Spinal cord (tissue), 10 donors: ENCODE results near the gene VASH1. TPM values are rescaled to one million over a fixed set of nuclear protein-coding genes. Genes with fewer than 3 reads are reported as not detected.

Experiments
- DNase-seq, 6 donors: peaks; one replicate each; pipeline versions ENCODE4 v3.0.0 to v3.0.0-alpha.2; 2013 to 2015; ENCODE audit warnings: low spot score in 6 of 6, low read depth in 4 of 6
- H3K27ac ChIP-seq: one replicate; pipeline ENCODE4 v1.5.1; 2013; ENCODE audit warnings: low read depth, low read length, control low read depth
- H3K27me3 ChIP-seq: one replicate; pipeline ENCODE4 v1.6.1; 2013; ENCODE audit warnings: low read length; ENCODE audit not compliant: control insufficient read depth, insufficient read depth
- H3K36me3 ChIP-seq: one replicate; pipeline ENCODE4 v1.6.1; 2013; ENCODE audit warnings: low read length; ENCODE audit not compliant: control insufficient read depth, insufficient read depth
- H3K4me1 ChIP-seq: one replicate; pipeline ENCODE4 v1.6.1; 2013; ENCODE audit warnings: low read length; ENCODE audit not compliant: control insufficient read depth, insufficient read depth
- H3K4me3 ChIP-seq: one replicate; pipeline ENCODE4 v1.5.1; 2013; ENCODE audit warnings: low read depth, low read length, control low read depth
- H3K9me3 ChIP-seq: one replicate; pipeline ENCODE4 v1.6.1; 2013; ENCODE audit warnings: low read length; ENCODE audit not compliant: control insufficient read depth, insufficient read depth
- WGBS: methylation state at CpG from one replicate; pipeline ENCODE4 v1.1.5; 2013; ENCODE audit warnings: missing lambda C conversion rate; ENCODE audit not compliant: insufficient coverage; 5-methylcytosine and 5-hydroxymethylcytosine counted together
- polyA plus RNA-seq, 2 donors: library from polyadenylated mRNA; unstranded; fragments of 120-200 nt; gene quantifications; one replicate each; pipeline ENCODE4 v1.2.1, GENCODE V29; 2013; ENCODE audit not compliant: insufficient read length in 2 of 2
- total RNA-seq, 2 donors: library from RNA; depleted of rRNA in 1 of 2; stranded (reverse); fragments of 120-200 nt in 1 of 2; fragments of >200 nt in 1 of 2; gene quantifications; one replicate each; pipeline versions ENCODE4 v1.2.3 to v1.2.4, GENCODE V29; 2013 to 2014
- donor health status: healthy.

The VASH1 gene
- total and polyA plus RNA-seq, 4 donors: 26.3 to 91.0 (median 58.2) TPM

- DNase-seq: no peak
- Histone ChIP-seq H3K27ac (no peak overlapping the region), H3K9me3 (no peaks in the 10 kb centered on the region), H3K36me3 (no peaks in the 10 kb centered on the region), H3K4me3 (no peak overlapping the region), H3K27me3 (no peaks in the 10 kb centered on the region), H3K4me1 (no peaks in the 10 kb centered on the region)
- WGBS: no CpG with 5 or more reads among the region's 2 CpGs
Measured at GRCh38 chr14:76820700-76821099, 59.4 kb downstream of the VASH1 start.

- Histone ChIP-seq H3K9me3 (no peaks in the 10 kb centered on the region), H3K36me3 (no peaks in the 10 kb centered on the region), H3K4me1 (peaks cover 34% of the 10 kb centered on the region), H3K27me3 (no peaks in the 10 kb centered on the region), H3K4me3 (no peak within 1 kb of the TSS), H3K27ac (no peak within 1 kb of the TSS)
- 100% methylated on average over 2 of the region's 2 CpGs for WGBS
- no peak for DNase-seq
Measured at GRCh38 chr14:76826122-76826521, 64.9 kb downstream of the VASH1 start, which contains the start of gene LRRC74A. LRRC74A (plus strand) TSS chr14:76826408; CDS start chr14:76826698, 290 bp downstream.

- Histone ChIP-seq H3K4me1 (peaks cover 35% of the 10 kb centered on the region), H3K9me3 (no peaks in the 10 kb centered on the region), H3K36me3 (no peaks in the 10 kb centered on the region), H3K27ac (peak overlapping the region; percentile 48), H3K4me3 (no peak overlapping the region), H3K27me3 (no peaks in the 10 kb centered on the region)
- peak in 1 of 6 donors; percentile 3 for DNase-seq
- 60% methylated on average over 6 of the region's 9 CpGs for WGBS
Measured at GRCh38 chr14:76827696-76828296, 66.5 kb downstream of the VASH1 start.

- Histone ChIP-seq H3K27me3 (no peaks in the 10 kb centered on the region), H3K4me3 (no peak overlapping the region), H3K36me3 (no peaks in the 10 kb centered on the region), H3K4me1 (peaks cover 35% of the 10 kb centered on the region), H3K9me3 (no peaks in the 10 kb centered on the region), H3K27ac (peak overlapping the region; percentile 48)
- peak in 1 of 6 donors; percentile 12 for DNase-seq
- WGBS: 52% methylated on average over 16 of the region's 17 CpGs
Measured at GRCh38 chr14:76828339-76829012, 67.2 kb downstream of the VASH1 start.

- Histone ChIP-seq H3K27me3 (no peaks in the 10 kb centered on the region), H3K27ac (no peak overlapping the region), H3K4me3 (no peak overlapping the region), H3K36me3 (no peaks in the 10 kb centered on the region), H3K9me3 (no peaks in the 10 kb centered on the region), H3K4me1 (peaks cover 35% of the 10 kb centered on the region)
- DNase-seq: no peak
- WGBS: 48% methylated on average over 3 of the region's 3 CpGs
Measured at GRCh38 chr14:76829013-76829365, 67.7 kb downstream of the VASH1 start.

- Histone ChIP-seq H3K4me1 (peaks cover 35% of the 10 kb centered on the region), H3K36me3 (no peaks in the 10 kb centered on the region), H3K9me3 (no peaks in the 10 kb centered on the region), H3K27ac (peak overlapping the region; percentile 78), H3K4me3 (no peak overlapping the region), H3K27me3 (no peaks in the 10 kb centered on the region)
- peak in 4 of 6 donors; percentile 35 to 91 (median 70) for DNase-seq
- WGBS: 15% methylated on average over 4 of the region's 7 CpGs
Measured at GRCh38 chr14:76829650-76830421, 68.6 kb downstream of the VASH1 start.

GRCh38 chr14:76830556-76830955, 69.3 kb downstream of the VASH1 start:
- 40% methylated on average over 1 of the region's 4 CpGs for WGBS
- DNase-seq: no peak
- Histone ChIP-seq H3K36me3 (no peaks in the 10 kb centered on the region), H3K4me1 (peaks cover 35% of the 10 kb centered on the region), H3K4me3 (no peak overlapping the region), H3K27me3 (no peaks in the 10 kb centered on the region), H3K27ac (peak overlapping the region; percentile 78), H3K9me3 (no peaks in the 10 kb centered on the region)

- 82% methylated on average over 1 of the region's 1 CpG for WGBS
- Histone ChIP-seq H3K4me3 (no peak overlapping the region), H3K9me3 (no peaks in the 10 kb centered on the region), H3K27ac (no peak overlapping the region), H3K27me3 (no peaks in the 10 kb centered on the region), H3K4me1 (peaks cover 35% of the 10 kb centered on the region), H3K36me3 (no peaks in the 10 kb centered on the region)
- no peak for DNase-seq
Measured at GRCh38 chr14:76832503-76832988, 71.3 kb downstream of the VASH1 start.
